CD4-positive, alpha-beta T cell treated with Interleukin-4 for 4 hours (primary cell): ENCODE measurements around the gene COPG2.
"Not testable (repeated sequence)": the region's sequence is repeated elsewhere in the genome, so short reads cannot be mapped to it uniquely, and the experiment has no call there.

Experiments
- DNase-seq: peaks from one replicate; pipeline ENCODE4 v3.0.0-alpha.2; 2020

Gene COPG2, protein sequence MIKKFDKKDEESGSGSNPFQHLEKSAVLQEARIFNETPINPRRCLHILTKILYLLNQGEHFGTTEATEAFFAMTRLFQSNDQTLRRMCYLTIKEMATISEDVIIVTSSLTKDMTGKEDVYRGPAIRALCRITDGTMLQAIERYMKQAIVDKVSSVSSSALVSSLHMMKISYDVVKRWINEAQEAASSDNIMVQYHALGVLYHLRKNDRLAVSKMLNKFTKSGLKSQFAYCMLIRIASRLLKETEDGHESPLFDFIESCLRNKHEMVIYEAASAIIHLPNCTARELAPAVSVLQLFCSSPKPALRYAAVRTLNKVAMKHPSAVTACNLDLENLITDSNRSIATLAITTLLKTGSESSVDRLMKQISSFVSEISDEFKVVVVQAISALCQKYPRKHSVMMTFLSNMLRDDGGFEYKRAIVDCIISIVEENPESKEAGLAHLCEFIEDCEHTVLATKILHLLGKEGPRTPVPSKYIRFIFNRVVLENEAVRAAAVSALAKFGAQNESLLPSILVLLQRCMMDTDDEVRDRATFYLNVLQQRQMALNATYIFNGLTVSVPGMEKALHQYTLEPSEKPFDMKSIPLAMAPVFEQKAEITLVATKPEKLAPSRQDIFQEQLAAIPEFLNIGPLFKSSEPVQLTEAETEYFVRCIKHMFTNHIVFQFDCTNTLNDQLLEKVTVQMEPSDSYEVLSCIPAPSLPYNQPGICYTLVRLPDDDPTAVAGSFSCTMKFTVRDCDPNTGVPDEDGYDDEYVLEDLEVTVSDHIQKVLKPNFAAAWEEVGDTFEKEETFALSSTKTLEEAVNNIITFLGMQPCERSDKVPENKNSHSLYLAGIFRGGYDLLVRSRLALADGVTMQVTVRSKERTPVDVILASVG

DNA sequence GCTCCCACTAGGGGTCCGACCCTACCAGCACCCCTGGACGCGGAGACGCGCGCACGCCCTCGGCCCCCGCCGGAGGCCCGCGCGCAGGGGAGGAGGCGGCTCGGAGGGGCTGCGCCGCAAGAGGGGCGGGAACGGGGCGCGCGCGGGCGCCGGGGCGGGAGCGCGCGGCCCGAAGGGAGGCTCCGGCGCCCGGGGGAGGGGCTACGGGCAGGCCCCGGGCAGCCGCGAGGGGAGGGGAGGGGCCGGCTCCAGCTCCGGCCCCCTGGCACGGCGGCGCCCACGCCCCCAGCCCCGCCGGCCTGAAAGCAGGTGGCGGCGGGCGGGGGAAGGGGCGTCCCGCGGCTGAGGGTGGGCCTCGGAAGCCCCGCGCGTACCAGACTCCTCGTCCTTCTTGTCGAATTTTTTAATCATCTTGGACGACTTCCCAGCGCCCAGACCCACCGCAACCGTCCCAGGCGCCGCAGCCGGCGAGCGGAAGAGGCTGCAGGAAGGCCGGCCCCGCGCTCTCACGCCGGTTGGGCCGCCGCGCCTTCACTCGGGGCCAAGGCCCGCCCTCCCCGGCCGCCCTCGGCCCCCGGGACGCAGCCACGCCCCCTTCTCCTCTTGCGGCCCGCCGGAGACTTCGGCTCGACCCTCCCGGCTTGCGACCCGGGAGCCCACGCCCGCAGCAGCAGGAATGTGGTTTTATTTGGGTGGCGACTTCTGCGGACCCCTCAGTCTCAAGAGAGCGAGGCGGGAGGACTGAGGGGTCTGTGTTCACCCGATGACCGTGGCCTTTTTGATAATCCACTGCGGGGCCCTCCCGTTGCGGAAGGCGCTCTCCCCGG, at the start of gene COPG2:
Gene COPG2 (minus strand): TSS at position 491 of the 827 bp plus-strand sequence. CDS start 80 bp downstream, at position 411.
- DNase-seq, result peak; percentile 58

DNA sequence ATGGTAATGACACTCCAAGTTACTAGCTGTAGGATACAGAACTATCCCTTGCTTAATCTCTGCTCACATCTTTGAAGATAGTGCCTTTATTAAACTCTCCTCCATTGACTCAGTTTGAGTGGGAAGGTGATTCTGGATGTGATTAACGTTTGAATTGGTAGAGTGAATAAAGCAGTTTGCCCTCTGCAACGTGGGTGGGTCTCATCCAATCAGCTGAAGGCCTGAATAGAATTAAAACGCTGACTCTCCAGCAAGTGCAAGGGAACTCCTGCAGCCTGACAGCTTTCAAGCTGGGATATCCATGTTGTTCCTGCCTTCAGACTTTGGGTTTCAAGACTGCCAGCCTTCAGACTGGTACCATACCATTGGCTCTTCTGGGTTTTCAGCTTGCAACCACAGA, 43.9 kb upstream of the COPG2 start:
- no peak for DNase-seq

DNA sequence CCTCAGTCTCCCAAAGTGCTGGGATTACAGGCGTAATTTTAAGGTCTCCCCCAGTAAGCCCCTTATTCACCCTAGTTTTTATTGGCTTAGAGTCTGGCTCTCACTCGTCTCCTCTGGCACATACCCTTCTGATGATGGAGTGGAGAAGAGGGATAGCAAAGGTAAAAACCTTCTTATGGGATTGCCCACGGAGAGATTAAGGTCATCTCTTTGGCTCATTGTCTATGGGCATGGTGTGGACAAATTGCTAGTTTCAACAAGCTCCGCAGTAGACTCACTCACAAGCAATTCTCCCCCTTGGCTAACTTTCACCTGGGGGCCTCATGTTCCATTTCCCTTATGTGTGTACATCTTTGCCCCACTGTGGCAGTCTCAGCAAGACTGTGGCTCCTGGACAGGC, 40.2 kb upstream of the COPG2 start:
- no peak for DNase-seq

DNA sequence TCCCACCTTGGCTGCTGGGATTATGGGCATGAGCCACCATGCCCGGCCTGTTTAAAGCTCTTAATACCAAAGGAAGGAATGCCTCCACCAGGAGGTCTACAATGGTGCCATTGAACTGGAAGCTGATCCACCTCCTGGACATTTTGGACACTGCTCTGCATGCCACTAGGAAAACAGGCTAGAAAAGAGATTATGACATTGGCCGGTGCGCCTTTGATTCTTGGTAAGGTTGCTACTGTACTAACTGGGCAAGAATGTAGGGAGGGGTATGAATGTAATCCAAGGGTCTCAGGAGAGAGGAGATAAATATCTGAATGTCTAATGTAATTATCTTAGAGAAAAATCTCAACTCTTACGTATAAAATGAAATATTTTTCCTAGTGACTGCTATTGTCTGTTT, 39.5 kb upstream of the COPG2 start:
- no peak for DNase-seq

DNA sequence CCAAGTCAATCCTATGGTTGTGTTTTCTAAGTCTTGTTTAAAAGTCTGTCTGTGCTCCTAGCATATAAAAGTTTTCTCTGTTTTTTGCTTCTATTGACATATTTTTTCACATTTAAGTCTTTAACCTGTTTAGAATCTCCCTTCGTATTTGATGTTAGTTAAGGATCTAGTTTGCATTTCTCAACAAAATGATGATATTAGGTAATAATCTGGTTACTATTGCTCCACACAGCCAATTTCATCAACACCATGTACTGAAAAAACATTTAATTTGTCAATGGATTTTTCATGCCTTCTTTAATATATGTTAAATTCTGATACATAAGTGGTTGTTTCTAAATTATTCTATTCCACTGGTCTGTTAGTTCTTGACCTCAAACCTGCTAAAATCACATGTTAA, 35.3 kb upstream of the COPG2 start:
- no peak for DNase-seq

DNA sequence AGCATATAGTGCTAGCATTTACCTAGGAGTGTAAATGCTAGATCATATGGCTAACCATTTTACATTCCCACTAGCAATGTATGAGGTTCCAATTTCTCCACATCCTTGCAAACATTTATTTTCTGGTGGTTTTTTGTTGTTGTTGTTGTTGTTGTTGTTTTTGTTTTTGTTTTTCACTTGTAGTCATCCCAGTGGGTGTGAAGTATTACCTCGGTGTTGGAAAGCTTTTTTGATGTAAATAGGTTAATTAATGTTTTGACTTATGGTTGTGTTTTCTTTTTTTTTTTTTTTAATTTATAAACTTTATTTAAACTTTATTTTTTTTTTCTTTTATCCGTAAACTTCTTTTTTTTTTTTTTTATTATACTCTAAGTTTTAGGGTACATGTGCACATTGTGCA, 33.1 kb upstream of the COPG2 start:
- DNase-seq, result no peak

DNA sequence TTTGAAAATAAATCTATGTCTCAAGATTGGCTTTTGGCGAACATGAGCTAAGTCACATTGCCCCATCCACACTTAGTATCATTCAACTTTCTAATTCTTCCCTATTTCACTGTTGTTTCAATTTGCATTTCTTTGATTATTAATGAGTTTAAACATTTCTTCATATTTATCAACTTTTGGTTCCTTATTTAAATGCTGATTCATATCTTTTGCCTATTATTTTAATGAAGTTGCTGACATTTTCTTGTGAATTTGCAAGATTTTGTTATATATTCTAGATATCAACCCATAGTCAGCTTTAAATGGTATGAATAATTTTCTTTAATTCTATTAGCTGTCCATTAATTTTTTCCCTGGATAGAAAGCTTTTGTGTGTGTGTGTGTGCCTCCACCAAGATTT, 32.2 kb upstream of the COPG2 start:
- no peak for DNase-seq

DNA sequence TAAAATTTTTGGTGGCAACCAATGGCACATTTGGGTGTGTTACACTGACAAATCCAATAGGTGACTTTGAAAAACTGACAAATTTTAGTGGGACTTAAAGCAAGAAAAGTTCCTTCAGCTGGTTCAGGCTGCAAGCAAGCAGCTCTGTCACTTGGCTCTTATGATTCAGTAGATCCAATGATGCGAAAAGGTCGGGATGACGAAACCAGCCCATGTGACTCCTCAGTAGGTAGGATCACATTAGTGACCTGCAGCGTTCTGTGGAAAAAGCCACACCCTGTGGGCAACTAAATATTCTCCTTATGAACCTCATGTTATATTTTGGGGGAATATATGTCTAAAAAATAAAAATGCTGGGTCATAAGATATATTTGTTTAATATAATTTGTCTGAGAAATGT, 31.1 kb upstream of the COPG2 start:
- no peak for DNase-seq

DNA sequence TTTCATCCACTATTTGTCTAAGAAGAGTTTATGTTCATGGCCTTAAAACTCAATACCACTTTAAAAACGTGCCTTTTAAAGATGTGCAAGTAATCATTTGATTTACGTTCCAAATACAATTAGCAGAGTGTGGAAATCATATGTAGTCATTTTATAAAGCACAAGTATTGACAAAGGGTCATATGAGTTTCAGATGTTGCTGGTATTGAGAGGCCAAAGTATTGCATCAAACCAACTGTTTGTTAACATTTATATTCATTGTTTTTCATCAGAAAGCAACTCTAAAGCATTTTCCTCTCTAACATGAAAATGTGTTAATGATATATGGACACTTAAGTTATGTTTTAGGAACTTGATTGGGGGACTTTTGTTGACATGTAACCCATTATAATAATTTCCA, 29.3 kb upstream of the COPG2 start:
- no peak for DNase-seq

DNA sequence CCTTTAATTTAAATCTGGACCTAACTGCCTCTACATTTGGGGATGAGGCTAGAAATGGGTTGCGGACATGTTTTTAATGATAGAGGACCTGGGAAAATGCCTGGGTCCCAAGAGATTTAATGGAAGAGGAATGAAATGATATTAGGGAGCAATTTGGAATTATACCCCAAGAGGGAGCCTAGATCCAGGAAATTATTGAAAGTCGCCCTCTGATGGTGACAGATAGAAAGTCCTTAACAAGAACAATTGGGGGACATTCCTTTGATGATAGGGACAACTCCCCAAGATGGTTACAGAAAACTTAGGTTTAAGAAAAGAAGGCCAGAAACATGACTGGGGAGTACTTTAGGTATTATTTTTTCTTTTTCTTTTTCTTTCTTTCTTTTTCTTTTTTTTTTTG, 27.3 kb upstream of the COPG2 start:
- DNase-seq, result no peak

DNA sequence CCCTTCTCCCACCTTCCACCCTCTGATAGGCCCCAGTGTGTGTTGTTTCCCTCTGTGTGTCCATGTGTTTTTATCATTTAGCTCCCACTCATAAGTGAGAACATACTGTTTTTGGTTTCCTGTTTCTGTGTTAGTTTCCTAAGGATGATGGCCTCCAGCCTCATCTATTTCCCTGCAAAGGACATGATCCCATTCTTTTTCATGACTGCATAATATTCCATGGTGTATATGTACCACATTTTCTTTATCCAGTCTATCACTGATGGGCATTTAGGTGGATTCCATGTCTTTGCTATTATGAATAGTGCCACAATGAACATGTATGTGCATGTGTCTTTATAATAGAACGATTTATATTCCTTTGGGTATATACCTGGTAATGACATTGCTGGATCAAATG, 23.8 kb upstream of the COPG2 start:
- DNase-seq, result not testable (repeated sequence)

DNA sequence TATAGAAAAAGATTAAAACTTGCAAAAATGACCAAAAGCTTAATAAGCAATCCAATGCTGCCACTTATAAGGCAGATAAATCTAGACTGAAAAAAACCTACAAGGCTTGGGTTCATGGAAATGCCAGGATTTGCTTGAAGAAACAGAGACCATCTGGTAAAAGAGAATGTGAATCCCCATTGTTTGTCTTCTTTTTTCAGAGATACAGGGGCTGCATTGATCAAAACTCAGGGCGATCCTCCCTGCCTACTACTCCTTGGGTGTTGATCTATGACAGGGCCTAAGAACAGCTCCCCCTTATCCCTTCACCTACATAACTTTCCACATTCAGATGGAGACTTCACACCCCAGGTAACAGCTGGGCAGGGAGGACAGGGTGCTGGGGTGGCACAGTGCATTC, 21.1 kb upstream of the COPG2 start:
- DNase-seq, result no peak

DNA sequence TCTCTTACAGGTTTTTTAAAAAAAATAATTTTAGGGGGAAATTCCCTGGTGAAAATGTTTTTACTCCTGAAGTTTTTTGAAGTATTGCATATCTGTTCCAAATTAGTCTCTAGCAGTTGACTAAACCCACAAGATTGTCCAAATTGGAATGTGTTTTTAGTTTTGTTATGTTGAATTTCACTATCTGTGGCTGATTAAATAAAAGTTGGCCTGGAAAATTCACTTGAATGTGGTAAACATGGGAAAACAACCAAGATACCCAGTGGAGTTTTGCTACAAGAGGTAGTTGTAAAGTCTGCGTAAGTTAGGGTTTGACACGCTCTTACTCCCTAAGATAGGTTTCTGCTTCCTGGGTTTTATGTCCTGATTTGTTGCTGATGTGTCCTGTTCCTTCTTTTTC, 14.5 kb upstream of the COPG2 start:
- DNase-seq, result no peak

DNA sequence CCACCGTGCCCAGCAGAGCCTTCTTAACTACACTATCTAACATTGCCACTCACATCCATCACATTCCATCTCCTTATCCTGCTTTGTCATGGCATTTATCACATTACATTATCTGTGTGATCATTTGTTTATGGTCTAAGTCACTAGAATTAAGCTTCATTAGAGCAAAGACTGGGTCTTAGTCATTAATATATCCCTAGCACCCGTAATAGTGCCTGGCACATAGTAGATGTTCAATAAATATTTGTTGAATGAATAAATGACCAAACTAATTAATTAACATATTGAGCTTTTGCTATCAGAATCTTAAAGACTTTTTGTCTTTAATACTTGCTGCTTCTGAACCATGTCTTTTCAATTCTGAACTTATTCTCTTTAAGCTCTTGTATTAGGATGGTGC, 5.9 kb upstream of the COPG2 start:
- DNase-seq, result no peak

DNA sequence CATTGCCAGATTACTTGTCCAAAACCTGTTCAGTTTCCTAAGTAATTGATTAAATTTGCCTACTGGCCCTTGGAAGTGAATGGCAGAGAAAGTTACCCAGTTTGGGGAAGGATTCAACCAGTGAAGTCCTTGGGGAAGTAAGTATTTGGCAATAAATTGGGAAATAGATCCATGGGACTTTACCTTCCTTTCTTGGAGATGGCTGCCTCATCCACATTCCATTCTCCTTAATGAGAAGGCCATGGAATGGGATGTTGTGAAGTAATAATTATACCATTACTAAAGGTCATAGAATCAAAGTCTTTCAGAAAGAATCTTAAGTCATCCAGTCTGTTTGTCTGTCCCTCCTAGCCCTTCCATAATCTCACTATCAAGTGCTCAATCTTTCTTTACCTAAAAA, 4.5 kb upstream of the COPG2 start:
- no peak for DNase-seq

DNA sequence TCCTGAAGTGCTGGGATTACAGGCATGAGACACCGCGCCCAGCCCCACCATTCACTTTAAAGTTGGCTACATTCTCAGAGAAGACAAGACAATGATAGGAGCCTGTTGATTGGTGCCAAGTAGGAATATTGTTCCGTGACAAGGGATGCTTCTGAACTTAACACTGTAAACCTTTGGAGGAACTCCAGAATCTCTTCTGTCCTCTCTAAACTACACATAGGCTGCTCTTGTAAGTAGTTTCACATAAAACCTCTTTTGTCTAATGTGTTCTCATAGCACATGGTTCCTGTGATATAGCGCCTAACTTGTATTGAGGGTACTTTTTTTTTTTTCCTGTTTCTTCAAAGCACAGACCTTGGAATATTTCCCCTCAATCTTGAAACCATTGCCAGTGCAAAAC, 3.6 kb upstream of the COPG2 start:
- DNase-seq, result no peak

DNA sequence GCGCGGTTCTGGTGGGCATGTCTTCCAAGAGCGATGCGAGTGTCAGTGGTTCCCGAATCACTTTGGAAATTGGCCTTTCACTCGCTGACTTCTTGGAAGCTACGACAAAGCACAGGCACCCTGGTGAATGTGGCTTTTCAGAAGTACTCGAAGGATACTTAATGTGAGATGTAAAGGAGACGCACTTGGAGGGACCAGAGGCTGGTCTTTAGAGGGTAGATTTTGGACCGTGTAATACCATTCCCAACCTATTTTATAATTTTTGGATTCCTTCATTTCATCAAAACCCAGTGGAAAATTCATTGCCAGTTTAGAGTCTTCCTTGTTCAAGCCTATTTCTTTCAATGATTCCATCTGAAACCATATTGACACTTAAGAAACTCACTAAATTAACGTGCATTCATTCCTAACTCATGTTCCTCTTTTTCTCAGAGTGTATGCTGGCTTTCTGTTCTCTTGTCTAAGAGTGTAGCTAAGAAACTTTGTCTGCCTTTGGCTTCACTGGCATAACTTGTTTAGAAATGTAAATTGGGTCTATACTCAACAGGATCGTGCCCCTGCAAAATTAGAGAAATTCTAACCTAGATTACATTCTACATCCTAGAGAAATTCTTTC, 645 bp upstream of the COPG2 start:
- no peak for DNase-seq

DNA sequence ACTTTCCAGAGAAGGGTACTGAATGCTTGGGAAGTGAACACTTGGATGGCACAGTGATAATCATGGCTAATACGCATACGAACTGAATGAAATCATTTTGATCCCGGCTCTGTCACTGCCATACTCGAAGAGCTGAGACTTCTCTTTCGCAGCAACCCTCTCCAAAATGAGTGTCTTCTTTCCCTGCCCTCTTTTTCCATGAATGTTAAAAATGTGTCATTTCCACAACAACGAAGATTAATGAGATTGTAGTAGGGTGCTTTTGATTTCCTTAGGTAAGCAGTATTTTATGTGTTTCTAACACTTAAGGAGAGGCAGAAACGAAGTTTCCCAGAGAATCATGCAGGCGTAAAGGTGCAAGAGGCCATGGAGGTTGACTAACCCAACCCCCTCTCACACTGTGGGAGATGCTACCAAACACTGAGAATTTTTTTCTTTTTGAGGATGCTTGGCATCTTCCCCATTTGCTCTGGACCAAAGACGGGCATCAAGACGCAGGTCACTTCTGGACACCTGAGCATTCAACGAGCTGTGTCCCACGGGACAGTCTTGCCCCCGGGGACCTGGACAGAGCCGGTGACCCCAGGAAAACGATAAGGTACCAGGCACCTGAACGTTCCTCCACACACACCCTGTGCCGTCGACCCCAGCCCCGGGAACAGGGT, 823 bp downstream of the COPG2 start:
- DNase-seq, result no peak

DNA sequence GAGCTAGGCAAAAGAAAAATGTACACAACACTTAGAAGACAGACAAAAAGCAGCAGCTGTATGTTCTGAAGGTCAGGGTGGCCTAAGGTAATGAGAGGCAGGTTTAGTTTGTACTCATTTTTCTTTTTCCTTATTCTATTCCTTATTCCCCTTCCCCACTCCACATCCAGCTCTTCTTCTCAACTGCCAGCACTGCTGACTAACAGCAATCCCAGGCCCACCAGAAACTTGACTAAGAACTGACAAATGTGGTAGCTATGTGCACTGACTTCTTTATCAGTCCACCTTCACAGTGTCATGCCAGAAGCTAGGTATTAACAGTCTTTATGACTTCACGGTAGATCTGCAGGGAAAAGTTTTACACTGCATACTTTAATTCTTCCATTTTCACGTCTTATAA, 6.1 kb downstream of the COPG2 start:
- DNase-seq, result no peak

DNA sequence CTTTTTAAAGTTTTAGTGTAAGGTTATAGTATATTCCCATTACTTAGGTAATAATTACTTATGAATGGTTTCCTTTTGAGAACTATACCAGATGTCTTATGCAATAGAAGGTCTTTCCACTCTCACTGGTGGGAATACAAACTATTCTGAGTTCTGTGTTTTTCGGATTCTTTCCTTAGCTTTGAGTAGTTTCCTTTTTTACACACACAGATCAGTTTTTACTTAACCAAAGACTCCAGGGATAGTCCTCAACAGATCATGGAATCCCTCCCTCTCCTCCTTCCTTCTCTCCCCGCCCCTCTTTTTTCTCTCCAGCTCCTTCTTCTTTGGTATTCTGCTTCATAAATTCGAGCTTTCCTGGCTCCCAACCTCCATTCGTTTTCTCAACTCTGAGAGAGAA, 13.3 kb downstream of the COPG2 start:
- DNase-seq, result no peak

DNA sequence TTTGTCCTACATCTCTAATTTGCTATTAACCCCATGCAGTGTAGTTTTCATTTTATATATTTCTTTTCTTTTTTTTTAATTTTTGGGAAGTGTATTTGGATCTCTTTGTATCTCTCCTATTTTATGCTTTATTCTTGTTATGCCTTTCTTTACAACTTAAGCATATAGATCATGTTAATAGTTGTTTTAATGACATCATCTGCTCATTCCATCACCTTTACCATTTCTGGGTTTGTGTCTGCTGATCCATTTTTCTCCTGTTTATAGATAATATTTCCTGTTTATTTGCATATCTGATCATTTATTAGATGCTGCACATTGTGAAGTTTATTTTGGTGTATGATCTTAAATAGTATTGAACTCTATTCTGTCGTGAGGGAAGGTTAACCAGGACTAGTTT, 13.7 kb downstream of the COPG2 start:
- no peak for DNase-seq

DNA sequence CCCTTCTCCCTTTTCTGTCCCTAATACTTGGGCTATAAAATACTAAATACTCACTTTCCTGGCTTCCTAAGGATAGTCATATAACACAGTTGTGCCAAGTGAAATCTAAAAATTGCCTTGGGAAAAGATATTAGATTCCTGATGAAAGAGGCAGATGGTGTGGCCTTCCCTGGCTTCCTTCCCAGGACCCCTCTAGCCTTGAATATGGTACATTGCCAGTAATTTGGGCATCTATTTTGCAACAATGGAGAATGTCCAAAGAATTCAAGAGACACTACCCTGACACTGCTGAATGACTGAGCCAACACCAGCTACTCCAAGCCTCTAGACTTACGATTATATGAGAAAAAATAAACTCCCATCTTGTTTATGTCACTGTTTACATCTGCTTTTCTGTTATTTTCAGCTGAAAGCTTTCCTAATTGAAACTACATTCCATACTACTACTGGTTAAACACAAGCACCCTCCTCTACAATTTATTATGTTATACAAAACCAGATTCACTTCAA, 17.9 kb downstream of the COPG2 start:
- no peak for DNase-seq
